ENCODE data around the gene SPEG.

SPEG gene

DNA sequence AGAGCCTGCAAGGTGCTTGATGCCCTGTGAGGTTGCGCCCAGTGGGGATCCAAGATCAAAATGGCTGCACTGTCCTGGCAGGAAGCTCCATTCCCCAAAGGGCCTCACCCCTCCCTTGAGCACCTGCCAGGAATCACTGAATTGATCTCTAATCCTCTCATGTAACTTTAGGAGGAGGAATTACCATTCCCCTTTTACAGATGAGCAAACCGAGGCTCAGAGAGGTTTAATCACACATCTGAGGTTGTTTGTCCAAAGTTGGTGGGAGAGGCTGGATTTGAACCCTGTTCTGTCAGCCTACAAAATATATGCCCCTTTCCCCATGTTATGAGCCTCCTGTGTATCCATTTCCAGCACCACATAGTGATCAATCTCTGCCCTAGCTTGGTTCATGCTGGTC, 90.2 kb downstream of the SPEG start:
- no peak for DNase-seq (ENCODE audit: low read depth)
- H3K4me3 ChIP-seq (ENCODE audit: low read depth, low read length): no peak overlapping the region
- no peak for TF ChIP-seq CTCF (IDR thresholded peaks at IDR 0.05; ENCODE audit: control insufficient read depth, extremely low read depth, insufficient read depth)

- no peak for TF ChIP-seq CTCF (IDR thresholded peaks at IDR 0.05; ENCODE audit: control insufficient read depth, extremely low read depth, insufficient read depth)
- no peak for DNase-seq (ENCODE audit: low read depth)
- H3K4me3 ChIP-seq (ENCODE audit: low read depth, low read length): no peak overlapping the region
Measured at GRCh38 chr2:219525533-219526232, 91.0 kb downstream of the SPEG start.

DNA sequence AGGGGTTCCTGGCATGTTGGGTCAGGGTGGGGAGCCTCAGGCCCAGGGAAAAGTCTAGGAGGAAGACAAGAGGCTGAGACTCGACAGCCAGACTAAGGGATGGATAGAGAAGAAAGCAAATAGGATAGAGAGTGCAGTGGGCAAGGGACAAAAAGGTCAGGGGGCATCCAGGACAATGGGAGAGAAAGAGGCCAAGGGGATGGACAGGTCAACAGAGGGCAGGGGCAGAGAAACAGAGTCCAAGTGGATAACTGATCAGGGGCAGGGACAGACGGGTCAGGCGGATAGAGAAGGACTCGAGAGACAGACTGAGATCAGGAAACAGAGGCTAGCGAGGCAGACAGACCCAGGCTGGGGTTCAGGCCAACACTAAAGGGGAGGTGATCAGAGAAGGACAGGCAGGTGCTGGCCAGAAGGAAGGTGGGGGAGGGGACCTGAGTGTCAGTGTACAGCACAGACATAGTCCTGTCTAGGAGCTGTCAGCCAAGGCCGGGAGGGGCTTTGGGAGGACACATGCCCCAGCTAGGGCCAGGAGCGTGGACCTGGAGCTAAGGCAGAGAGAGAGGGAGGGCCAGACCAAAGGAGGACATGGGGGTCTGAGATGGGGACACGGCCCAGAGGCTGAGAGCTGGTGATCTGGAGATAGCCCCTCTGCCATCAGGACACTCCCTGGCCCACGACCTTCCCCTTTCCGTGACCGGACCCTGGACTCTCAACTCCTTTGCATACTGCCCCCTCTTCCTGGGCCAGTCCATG, 91.9 kb downstream of the SPEG start:
- no peak for DNase-seq (ENCODE audit: low read depth)
- H3K4me3 ChIP-seq (ENCODE audit: low read depth, low read length): no peak overlapping the region
- no peak for TF ChIP-seq CTCF (IDR thresholded peaks at IDR 0.05; ENCODE audit: control insufficient read depth, extremely low read depth, insufficient read depth)

DNA sequence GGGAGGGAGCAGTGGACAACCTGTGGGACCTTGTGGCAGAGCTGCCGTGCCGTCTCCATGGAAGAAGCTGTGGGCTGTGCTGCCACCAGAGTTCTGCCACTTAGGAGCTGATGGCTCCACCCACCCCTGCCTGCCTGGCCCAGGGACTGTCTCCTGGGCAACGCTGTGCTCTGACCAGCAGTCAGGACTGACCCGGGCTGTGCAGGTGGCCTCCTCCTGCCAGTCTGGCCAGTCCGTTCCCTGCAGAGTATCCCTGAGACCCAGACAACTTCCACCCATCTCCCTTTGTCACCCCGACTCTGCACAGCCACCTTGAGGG, 92.4 kb downstream of the SPEG start:
- no peak for TF ChIP-seq CTCF (IDR thresholded peaks at IDR 0.05; ENCODE audit: control insufficient read depth, extremely low read depth, insufficient read depth)
- DNase-seq (ENCODE audit: low read depth): no peak
- no peak overlapping the region for H3K4me3 ChIP-seq (ENCODE audit: low read depth, low read length)

DNA sequence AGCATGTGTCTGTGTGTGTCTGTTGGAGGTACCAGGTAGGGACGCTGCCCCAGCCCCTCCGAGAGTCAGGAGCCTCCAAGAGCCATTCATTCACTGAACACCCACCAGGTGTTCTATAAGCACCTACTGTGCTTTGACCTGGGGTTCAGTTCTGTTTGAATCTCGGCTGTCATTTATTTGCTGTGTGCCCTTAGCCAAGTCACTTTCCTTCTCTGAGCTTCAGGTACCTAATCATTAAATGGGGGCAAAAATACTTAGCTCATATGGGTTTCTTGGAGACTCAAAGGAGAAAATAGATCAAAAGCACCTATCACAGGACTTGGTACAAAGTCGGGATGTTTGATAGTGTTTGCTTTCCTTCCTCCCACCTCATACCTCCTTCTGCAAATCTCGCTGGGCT, 92.8 kb downstream of the SPEG start:
- TF ChIP-seq CTCF (IDR thresholded peaks at IDR 0.05; ENCODE audit: control insufficient read depth, extremely low read depth, insufficient read depth): no peak
- no peak overlapping the region for H3K4me3 ChIP-seq (ENCODE audit: low read depth, low read length)
- DNase-seq (ENCODE audit: low read depth): no peak

DNA sequence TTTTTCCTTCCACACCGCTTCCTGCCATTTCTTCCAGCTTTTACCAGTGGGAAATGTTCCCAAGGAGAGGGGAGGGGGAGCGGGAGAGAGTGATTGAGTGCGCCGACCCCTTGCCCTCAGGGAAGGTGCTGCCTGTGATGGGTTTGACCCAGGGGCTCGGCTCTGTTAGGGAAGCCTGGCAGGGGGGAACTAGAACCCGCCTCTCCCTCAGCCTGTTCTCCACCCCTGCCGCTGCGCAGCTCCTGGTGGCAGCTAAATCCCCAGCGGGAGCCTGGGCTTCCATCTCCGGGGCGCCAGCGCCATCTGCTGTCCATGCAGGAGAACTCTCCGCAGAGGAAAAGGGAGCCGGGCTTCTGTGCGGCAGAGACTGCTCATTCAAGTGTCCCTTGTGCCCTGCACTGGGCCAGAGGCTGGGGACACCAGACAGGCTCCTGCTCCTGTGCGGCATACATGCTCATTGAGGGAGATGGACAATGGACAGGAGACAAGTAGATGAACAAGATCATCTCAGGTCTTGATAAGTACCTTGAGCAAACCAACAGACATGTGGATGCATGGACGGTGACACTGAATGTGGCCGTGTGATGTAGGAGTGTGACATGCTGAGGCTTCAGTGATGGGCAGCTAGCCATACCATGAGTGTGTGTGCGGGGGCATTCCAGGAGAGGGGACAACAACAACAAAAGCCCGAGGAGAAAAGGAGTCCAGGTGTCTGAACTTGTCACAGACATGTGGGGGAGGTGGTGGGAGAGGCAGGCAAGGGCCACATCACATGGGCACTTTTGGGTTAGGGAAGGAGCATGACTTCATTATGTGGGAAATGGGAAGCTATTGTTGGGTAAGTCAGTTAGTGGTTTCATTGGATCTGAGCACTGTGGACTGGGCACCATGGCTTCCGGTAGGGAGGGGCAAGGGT, 95.7 kb downstream of the SPEG start:
- H3K4me3 ChIP-seq (ENCODE audit: low read depth, low read length): no peak overlapping the region
- TF ChIP-seq CTCF (IDR thresholded peaks at IDR 0.05; ENCODE audit: control insufficient read depth, extremely low read depth, insufficient read depth): peak; percentile 91

More for the DNA sequence above, 95.7 kb downstream of the SPEG start:
- DNase-seq (ENCODE audit: low read depth): no peak

All from LNCaP clone FGC (cell line).